ENCODE measurements around the gene COL19A1.

The COL19A1 gene

DNA sequence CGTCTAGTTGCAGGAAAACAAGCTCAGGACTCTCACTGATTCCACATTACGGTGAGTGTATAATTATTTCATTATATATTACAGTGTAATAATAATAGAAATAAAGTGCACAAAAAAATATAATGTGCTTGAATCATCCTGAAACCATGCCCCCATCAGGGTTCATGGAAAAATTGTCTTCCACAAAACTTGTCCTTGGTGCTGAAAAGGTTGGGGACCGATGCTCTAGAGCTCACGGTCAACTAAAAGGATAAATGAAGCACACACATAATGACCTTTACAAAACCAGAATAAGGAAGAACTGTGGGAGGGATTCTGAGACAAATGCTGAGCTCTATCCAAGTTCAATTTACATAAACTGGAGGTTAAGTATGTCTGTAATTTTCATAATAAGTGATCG is 194.3 kb downstream of the COL19A1 start:
- DNase-seq (ENCODE audit: low read depth in 2 of 2), result no peak

DNA sequence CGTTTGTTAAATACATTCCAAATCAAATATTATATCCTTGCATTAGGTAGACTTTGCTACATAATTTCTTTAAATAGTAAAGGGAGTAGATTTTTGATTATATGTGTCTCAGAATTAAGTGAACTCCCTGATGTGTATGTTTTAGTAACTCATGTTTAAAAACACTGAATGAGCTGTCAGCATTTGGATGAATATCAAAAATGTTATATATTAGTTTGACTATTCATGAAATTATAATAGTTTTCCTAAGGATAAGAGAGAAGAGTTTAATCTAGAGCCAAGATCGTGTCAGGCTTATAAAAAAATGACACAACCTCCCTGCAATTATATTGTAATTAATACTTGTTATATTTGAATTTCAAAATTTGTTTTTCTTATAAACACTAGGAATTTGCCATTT is 195.2 kb downstream of the COL19A1 start:
- DNase-seq (ENCODE audit: low read depth in 2 of 2), result no peak

DNA sequence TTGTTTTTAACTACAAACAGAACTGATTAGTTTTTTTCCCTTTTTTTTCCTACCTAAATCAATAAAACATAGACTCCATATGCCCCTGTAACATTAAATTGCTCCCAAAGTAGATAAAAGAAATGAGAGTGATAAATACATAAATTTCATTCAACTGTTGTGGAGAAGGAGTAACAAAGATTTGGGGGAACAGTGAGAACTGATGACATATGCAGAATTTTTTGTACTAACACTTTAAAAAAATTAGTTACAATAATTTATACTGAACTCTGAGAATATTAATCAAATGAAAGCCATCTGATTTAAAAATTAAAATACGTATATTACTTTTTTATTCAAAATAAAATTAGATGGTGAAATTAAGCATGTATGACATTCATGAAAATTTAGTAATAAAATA is 195.7 kb downstream of the COL19A1 start:
- DNase-seq (ENCODE audit: low read depth in 2 of 2), result no peak

DNA sequence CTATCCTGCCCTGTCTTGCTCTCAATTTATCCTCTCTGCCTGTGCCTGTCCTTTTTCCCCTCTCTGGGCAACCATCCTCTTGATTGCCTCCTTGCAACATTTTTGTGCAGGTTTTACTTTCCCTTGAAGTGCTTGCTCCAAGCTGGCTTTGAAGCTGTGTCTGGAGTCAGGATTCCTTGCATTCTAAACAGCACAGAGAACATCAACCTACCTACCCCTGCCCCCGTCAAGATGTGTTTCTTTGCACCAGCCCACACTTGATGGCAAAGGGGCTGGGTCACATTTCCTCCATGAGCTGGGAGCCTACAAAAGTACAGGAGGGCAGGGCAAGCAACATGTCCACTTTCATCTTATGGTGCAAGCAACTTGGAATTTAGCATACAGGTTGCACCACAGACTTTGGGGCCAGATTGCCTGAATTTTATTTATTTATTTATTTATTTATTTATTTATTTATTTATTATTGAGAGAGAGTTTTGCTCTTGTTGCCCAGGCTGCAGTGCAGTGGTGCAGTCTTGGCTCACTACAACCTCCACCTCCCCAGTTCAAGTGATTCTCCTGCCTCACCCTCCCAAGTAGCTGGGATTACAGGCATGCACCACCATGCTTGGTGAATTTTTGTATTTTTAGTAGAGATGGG is 206.3 kb downstream of the COL19A1 start:
- no peak for DNase-seq (ENCODE audit: low read depth in 2 of 2)

DNA sequence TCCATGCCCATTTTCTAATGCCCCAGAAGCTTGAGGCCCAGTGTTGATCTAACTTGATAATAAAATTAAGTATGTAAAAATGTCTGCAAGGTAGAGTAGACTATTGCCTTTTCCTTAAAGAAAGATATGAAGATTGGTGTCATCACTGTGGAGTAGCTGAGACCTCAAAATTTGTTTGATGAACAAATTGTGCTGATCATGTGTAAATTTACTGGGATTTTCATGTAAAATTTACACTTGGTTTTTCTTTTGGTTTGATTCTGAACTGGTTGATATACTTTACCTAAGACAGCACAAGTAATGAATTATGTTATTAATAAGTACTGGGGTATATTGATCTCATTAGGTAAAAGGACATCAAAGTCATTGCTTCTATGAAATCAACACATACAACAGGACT is 207.3 kb downstream of the COL19A1 start:
- DNase-seq (ENCODE audit: low read depth in 2 of 2), result no peak

DNA sequence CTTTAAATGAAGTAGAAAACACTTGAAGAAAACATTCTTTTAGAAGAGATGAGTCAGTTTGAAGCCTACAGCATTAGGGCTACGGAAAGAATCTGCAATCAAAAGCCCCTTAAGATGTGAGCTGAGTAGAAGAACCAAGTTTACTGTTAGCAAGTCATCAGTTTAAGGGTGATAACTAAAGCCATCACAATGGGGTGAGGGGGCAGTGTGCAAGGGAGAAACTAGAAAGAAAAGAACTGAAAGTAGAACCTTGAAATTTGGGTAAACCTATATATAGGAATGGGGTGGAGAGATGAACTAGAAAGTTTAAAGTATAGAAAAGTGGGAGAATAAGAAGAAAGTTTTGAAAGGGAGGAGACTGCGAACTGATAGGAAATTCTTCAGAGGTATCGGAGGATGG is 212.9 kb downstream of the COL19A1 start:
- DNase-seq (ENCODE audit: low read depth in 2 of 2), result no peak

DNA sequence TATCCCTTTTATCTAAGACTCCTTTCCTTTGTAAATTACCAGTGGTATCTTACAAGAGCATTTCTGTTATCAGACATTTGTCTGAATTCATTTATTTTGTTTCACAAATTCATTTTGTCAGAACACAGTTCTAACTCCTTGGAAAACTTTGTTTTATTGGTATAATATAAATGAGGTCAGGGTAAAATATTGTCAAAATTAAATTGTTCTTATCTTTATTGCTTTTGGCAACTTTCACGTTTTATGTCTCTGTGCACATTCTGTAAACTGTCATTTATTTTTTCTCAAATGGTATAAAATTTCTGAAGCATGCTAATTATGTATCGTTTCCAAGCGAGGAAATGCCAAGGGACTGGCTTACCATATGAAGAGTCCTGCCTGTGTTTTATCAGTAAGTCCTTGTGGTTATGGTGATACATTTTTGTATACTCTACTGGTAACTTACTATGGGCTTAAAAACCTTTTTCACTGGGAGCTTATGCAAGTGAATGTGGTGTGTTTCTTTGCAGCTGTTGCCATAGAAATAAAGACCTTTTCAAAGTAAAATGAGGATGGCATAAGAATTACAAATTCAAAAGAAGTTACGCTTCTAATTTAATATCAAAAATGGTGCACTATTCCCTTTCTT is 214.2 kb downstream of the COL19A1 start:
- no peak for DNase-seq (ENCODE audit: low read depth in 2 of 2)

DNA sequence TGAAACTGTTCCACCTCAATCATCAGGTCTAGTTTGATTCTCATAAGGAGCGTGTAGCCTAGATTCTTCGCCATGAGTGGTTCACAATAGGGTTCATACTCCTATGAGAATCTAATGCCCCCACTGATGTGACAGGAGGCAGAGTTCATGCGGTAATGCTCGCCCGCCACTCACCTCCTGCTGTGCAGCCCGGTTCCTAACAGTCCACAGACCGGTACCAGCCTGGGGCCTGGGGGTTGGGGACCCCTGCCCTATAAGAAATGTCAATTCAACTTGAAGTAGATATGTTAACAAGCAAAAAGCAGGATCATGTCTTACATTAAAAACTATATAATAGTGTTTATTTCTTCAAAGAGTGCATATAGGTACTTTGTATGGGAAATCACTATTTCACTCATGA is 216.5 kb downstream of the COL19A1 start:
- DNase-seq (ENCODE audit: low read depth in 2 of 2), result no peak

DNA sequence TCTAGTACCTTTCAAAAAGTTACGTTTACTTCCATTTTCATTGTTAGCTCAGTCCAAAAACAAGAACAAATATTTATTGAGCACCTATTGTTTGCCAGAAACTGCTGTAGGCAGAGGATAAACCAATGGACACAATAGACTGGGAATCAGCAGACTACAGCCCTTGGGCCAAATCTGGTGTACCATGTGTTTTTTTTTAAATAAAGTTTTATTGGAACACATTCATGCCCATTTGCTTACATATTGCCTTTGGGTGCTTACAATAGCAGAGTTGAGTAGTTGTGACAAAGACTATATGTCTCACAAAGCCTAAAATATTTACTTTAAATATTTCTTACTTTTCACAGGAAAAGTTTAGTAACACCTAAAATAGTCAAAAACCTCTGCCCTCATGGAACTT is 220.4 kb downstream of the COL19A1 start:
- DNase-seq (ENCODE audit: low read depth in 2 of 2), result no peak

DNA sequence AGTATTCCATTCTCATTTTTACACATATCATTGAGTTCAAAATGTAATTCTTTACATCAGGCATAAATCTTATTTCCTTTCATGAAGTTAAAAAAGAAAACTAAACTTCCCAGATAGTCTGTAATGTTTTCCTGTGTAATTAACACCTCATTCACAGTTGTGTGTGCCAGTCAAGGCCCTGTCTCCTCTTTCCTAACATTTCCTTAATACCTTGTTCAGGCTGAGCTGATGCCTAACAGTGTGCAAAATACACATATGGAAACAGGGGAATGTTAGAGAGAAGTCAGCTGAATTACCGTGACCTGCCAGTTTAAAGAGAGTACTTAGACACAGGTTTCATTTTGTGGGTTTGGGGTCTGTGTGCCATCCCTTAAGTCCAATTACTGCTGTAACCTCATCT is 227.8 kb downstream of the COL19A1 start:
- DNase-seq (ENCODE audit: low read depth in 2 of 2), result no peak

DNA sequence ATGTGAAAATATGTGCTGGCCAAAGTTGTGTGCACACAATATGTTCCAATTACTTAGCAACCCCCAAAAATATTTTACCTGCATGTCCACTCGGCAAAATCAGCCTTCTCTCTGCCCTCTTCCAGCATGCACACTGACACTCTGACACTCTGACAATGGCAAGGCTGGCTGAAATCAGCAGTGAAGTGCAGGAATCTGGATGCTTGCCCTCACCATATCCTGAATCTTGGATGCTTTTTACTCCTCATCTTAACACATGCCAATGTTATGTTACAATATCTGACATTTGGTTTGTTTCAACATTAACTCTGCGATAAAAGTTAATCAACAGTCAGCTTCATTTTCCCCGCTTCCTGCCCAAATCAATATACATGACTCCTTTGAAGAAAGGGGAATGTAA is 233.4 kb downstream of the COL19A1 start:
- DNase-seq (ENCODE audit: low read depth in 2 of 2), result no peak

DNA sequence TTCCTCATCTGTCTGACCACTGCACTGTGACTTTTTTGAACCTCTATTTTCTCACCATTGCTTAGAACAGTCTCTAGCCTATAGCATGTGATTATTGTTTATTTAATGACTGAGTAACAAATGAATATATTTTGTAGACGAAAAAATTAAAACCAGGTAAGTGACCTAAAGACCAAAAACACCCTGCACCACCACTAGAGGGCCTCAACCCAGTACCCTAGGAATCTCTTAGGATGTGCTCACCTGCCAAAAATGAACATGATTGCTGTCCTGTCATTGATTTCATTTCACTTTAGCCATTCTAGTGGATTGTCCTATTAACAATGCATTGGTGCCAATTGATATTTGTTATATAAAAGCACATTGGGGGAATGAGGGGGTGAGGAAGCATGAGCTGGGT is 237.4 kb downstream of the COL19A1 start:
- DNase-seq (ENCODE audit: low read depth in 2 of 2), result no peak

DNA sequence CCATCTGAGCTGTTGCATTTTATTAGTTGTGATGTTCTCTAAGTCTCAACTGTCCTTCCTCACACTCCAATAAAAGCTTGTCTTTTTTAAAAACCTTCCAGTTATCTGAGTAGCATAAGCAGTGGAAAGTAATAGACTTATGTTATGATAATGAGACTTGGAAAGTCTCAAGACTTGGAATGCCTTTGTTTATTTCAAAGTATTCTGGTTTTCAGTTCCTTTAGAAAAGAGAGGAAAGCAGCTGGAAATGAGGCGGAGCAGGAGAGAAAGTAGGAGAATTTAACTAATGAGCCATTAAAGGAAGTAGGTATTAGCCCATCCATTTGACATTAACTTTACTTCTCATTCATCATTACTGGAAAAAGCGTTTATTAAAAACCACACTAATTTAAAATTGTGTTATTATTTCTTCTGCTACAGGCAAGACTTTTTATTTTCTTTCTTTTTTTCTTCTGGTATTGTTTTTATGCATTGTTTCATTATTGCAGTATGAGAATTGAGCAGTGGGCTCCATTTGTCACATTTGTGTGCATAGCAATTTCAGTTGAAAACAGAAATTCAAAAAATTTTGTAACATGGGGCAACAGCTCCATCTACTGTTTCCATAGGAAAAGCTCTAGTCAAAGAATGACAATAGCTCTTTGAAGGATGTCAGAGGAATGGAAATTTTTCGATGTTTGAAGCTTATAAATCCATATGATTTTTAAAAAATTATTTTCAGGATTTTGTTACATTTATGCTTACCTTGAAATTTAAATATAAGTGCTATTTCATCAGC is 241.7 kb downstream of the COL19A1 start:
- no peak for DNase-seq (ENCODE audit: low read depth in 2 of 2)

DNA sequence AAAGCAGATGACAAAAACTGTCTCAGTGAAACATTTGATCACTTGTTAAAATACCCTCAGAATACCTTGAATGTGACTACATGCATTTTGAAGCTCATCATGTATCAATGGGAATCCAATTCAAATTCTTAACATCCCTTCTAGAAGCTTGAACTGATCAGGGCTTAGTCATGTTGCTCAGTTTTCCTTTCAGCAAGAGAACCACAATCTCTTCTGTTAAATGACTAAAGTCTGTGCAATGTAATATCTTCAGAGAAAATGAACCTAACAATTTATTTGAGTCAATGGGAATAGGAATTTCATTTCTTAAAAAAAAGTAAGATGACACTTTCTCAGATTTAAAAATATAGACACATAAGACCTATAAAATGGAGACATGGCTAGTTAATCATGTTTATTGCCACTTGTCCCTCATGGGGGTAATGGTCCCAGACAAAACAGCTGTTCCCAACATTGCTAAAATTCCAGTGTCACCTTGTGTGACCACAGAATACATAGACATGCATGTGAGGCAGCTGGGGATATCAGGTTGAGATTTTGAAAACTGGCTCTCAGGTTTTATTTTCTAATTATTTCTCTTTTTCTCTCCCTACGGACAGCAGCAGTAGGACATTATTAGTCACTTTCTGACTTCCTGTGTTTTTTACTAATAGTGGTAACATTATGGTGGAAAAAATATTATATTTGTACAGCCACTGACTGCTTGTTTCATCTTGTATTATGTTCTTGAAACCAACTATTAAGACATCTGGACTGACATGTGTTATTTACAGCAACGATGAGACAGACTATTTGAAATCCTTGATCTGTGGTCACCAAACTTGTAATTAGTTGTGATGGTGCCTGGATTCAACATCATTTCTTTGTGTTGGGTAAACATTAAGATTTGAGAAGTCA is 244.0 kb downstream of the COL19A1 start:
- DNase-seq (ENCODE audit: low read depth in 2 of 2), result no peak

DNA sequence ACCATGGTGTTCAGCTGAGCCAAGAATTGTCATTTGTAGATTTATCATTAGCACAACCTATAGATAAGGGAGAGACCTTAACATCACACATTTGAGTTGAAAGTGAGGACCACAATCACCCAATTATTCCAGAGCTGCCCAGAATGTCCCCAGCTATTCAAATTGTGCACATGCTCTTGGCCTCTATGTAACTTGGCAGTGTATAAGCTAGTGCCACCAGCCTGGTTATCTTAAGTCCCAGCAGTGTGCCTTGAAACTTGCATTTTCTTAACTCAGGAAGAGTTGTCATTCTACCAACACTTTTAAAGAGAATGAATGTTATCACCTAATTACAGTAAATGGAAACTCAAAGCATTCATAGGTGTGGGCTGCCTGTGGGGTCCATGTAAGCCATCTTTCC is 245.4 kb downstream of the COL19A1 start:
- DNase-seq (ENCODE audit: low read depth in 2 of 2), result no peak

DNA sequence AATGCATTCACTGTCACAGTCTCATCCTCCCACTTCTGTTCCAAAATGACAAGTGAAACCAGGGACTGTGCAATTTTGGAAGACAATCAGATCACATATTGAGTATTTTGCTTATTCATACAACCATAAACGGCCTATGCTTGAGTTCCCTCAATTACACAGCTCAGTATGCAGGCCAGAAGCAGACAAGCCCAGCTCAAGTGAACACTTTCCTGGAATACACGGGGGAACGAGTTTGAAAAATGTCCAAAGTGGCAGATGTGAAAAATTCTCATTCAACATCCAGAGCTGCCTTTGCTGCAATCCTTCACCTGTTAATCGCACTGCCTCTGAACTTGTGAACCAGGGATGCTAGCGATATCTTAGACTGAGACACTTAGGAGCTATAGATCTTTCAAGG is 246.4 kb downstream of the COL19A1 start:
- DNase-seq (ENCODE audit: low read depth in 2 of 2), result no peak

DNA sequence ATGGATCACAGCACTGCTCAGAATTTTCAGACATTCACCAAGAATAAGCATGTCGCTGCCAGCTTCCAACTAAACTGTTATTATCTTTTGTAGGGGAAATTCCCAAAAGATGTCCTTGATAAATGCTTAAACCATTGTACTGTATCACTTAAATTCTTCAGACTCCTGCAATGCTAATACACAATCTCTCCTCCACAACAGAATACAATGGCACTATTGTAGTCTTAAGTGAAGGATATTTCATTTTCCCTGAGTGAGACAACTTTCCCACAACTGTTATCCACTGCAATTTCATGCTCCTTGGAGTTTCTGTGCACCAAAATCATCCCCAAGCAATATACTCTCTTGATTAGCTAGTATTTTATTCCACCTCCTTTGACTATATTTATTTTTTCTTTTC is 246.8 kb downstream of the COL19A1 start:
- DNase-seq (ENCODE audit: low read depth in 2 of 2), result no peak

DNA sequence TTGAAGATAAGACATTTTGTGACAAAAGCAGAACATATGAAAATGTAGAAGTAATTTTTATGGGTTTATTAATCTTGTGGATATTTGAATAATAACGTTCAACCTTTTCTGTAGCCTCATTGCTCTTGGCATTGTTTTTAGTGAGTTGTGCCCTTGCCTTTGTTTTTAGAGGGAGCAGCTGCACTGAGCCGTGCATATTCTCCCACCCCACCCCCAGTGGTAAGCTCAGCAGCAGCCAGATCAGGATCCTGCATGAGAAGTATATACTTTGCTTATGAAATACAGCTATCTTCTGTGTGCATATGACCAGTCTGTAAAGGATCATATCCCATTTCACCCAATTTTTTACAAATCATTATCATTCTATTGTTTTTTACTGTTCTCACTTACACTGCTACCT is 252.3 kb downstream of the COL19A1 start:
- no peak for DNase-seq (ENCODE audit: low read depth in 2 of 2)

DNA sequence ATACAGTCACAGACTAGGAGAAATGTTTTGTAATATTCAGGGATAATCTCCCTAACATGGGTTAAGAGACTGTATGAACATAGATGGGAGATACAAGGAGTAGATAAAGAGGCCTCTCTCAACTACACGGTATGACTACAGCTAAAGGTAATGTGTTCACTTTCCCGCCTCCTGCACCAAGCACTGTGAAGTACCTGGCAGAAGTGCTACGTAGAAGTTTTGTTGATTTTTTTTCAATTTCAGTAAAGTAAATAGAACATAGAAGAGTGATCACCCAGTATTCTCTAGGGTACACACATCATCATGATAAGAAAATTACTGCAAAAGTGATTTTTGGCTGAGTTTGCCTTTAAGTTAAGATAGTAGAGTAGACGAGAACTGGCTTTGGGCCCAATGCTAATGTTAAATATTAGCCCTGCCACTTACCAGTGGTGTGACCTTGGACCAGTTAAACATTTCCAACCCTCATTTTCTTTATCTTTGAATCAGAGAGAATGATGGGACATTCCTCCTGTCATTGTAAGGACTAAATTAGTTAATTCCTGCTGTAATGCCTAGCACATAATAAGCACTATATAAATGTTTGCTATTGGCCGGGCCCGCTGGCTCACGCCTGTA is 253.0 kb downstream of the COL19A1 start:
- no peak for DNase-seq (ENCODE audit: low read depth in 2 of 2)

DNA sequence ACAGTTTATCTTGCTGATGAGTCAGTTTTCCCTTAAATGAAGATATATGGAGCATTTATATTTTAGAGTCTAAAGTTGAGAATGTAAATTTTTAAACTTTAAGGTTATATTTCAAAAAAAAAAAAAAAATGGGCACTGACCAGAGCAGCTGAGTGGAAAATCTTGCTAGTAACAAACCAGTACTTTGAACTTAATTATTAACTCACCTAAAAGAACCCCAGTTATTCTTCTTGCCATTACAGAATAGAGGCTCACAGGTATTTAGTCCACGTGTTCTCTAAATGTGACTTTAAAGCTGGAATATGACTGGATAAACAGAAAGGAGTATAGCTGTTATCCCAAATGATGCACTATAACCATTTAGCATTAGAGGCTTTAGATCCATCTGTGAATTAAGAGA is 258.1 kb downstream of the COL19A1 start:
- no peak for DNase-seq (ENCODE audit: low read depth in 2 of 2)

DNA sequence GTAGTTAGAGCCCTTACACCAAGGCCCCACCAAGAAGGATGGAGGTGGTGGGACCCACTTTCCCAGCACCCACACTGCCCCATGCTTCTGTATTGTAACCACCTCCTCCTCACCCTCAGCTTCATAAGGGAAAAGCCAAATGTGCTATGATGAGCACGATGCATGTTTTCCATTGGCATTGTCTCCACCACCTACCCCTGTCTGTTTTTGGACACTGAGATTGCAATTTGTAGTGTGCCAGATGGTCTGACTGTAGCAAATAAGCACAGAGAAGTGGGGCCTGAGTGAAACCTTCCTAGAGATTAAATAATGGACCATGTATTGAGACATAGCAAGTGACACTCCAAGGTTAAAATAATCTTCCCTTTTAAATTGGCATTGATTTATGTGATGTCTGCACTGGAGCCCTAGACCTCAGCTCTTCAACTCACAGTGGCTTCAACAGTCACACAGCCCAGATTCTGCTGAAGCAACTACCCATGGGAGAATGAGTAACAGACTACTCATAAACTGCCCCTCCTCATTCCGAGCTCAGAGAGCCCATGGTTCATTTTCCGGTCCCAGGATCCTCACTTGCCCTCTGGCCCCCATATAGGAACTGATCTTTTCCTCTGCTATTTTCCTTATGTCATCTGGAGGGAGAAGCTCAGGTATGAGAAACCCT is 258.7 kb downstream of the COL19A1 start:
- no peak for DNase-seq (ENCODE audit: low read depth in 2 of 2)

All from stimulated activated CD8-positive, alpha-beta memory T cell treated with anti-CD3 and anti-CD28 coated beads, Interleukin-15, amount 100 ng/mL, for 48 hours (primary cell).